Astrocyte (in vitro differentiated cells and primary cell): ENCODE measurements around the gene CHRD. TPM values are rescaled to one million over a fixed set of nuclear protein-coding genes. Genes with fewer than 3 reads are reported as not detected.

Experiments
- DNase-seq: peaks from one replicate; pipeline ENCODE4 v3.0.0-alpha.2; 2010; ENCODE audit warnings: low read depth
- FAIRE-seq: peaks from 2 replicates; lab custom pipeline; 2011; peaks lifted over from hg19 to GRCh38; lab: Jason Lieb, UNC
- H2AFZ ChIP-seq: 2 replicates; pipeline ENCODE4 v1.6.0; 2012; ENCODE audit warnings: low read depth, low read length, inconsistent platforms
- H3K27ac ChIP-seq: 2 replicates; pipeline ENCODE4 v1.5.1; 2011; ENCODE audit warnings: low read depth, low read length, inconsistent platforms
- H3K27me3 ChIP-seq: 2 replicates; pipeline ENCODE4 v1.6.0; 2011; ENCODE audit warnings: low read length, inconsistent platforms; ENCODE audit not compliant: insufficient read depth
- H3K36me3 ChIP-seq: 2 replicates; pipeline ENCODE4 v1.5.1; 2011; ENCODE audit warnings: low read length, inconsistent platforms; ENCODE audit not compliant: insufficient read depth
- H3K4me1 ChIP-seq: 2 replicates; pipeline ENCODE4 v1.5.1; 2011; ENCODE audit warnings: low read length, inconsistent platforms; ENCODE audit not compliant: insufficient read depth
- H3K4me2 ChIP-seq: 2 replicates; pipeline ENCODE4 v1.6.0; 2012; ENCODE audit warnings: low read length, inconsistent platforms
- H3K4me3 ChIP-seq: 2 replicates; pipeline ENCODE4 v1.5.1; 2011; ENCODE audit warnings: low read depth, mild to moderate bottlenecking, low read length, inconsistent platforms; ENCODE audit not compliant: insufficient read depth
- H3K79me2 ChIP-seq: 2 replicates; pipeline ENCODE4 v1.6.0; 2012; ENCODE audit warnings: mild to moderate bottlenecking, low read length, inconsistent platforms; ENCODE audit not compliant: insufficient read depth
- H3K9ac ChIP-seq: 2 replicates; pipeline ENCODE4 v1.6.0; 2012; ENCODE audit warnings: mild to moderate bottlenecking, low read length, inconsistent platforms
- H3K9me3 ChIP-seq: 2 replicates; pipeline ENCODE4 v1.5.1; 2012; ENCODE audit warnings: low read depth, mild to moderate bottlenecking, low read length, inconsistent platforms; ENCODE audit not compliant: insufficient read depth
- H4K20me1 ChIP-seq: 2 replicates; pipeline ENCODE4 v1.6.0; 2012; ENCODE audit warnings: low read length, inconsistent platforms; ENCODE audit not compliant: insufficient read depth
- H3K27ac Mint-ChIP-seq: one replicate; pipeline ENCODE4 v1.8.0; 2021; ENCODE audit warnings: mild to moderate bottlenecking, mixed read lengths; ENCODE audit not compliant: unreplicated experiment
- H3K27me3 Mint-ChIP-seq: one replicate; pipeline ENCODE4 v1.8.0; 2021; ENCODE audit warnings: low read depth, mixed read lengths; ENCODE audit not compliant: unreplicated experiment
- H3K36me3 Mint-ChIP-seq: one replicate; pipeline ENCODE4 v1.8.0; 2021; ENCODE audit warnings: low read depth, mixed read lengths; ENCODE audit not compliant: unreplicated experiment
- H3K4me1 Mint-ChIP-seq: one replicate; pipeline ENCODE4 v1.8.0; 2021; ENCODE audit warnings: low read depth, mixed read lengths; ENCODE audit not compliant: unreplicated experiment
- H3K4me3 Mint-ChIP-seq: one replicate; pipeline ENCODE4 v1.8.0; 2021; ENCODE audit warnings: mild to moderate bottlenecking, moderate library complexity, mixed read lengths; ENCODE audit not compliant: unreplicated experiment
- H3K9me3 Mint-ChIP-seq: one replicate; pipeline ENCODE4 v1.8.0; 2021; ENCODE audit warnings: mild to moderate bottlenecking, mixed read lengths; ENCODE audit not compliant: unreplicated experiment
- CTCF ChIP-seq: IDR thresholded peaks from 2 replicates; pipeline ENCODE4 v1.5.1; 2011; ENCODE audit warnings: low read depth, mild to moderate bottlenecking, inconsistent platforms, low read length, moderate library complexity; ENCODE audit not compliant: insufficient read depth
- EZH2 ChIP-seq: IDR thresholded peaks from 2 replicates; pipeline ENCODE4 v1.6.1; 2012; ENCODE audit warnings: mild to moderate bottlenecking, low read length, inconsistent platforms; ENCODE audit not compliant: insufficient read depth
- total RNA-seq: library from RNA; stranded (reverse); gene quantifications from 2 replicates; pipeline ENCODE4 v1.2.1, GENCODE V29; 2021

The CHRD gene
- total RNA-seq, 1 donor from 2014 or later: 3.4 TPM

GRCh38 chr3:184354754-184355153 is 25.1 kb upstream of the CHRD start:
- no peak for TF ChIP-seq EZH2
- TF ChIP-seq CTCF: no peak
- Mint-ChIP-seq H3K4me3 (no peak overlapping the region), H3K9me3 (no peaks in the 10 kb centered on the region), H3K4me1 (peaks cover 18% of the 10 kb centered on the region), H3K27ac (no peak overlapping the region), H3K27me3 (no peaks in the 10 kb centered on the region), H3K36me3 (peaks cover 16% of the 10 kb centered on the region)
- Histone ChIP-seq H3K27me3 (no peaks in the 10 kb centered on the region), H3K9ac (no peak overlapping the region), H3K36me3 (no peaks in the 10 kb centered on the region), H4K20me1 (peaks cover 18% of the 10 kb centered on the region), H3K27ac (no peak overlapping the region), H3K79me2 (no peaks in the 10 kb centered on the region), H3K9me3 (no peaks in the 10 kb centered on the region), H3K4me3 (no peak overlapping the region), H3K4me1 (peaks cover 3% of the 10 kb centered on the region), H2AFZ (no peak overlapping the region), H3K4me2 (no peak overlapping the region)
- FAIRE-seq (no peak), DNase-seq (no peak)

GRCh38 chr3:184355261-184356040 is 24.4 kb upstream of the CHRD start:
- Mint-ChIP-seq H3K27ac (no peak overlapping the region), H3K4me1 (peaks cover 22% of the 10 kb centered on the region), H3K27me3 (no peaks in the 10 kb centered on the region), H3K9me3 (no peaks in the 10 kb centered on the region), H3K4me3 (peak overlapping the region; percentile 45), H3K36me3 (peaks cover 16% of the 10 kb centered on the region)
- no peak for DNase-seq
- no peaks in the 10 kb centered on the region for H3K36me3 ChIP-seq
- peaks cover 18% of the 10 kb centered on the region for H4K20me1 ChIP-seq
- no peak for FAIRE-seq
- no peak overlapping the region for H2AFZ ChIP-seq
- H3K79me2 ChIP-seq: peaks cover 6% of the 10 kb centered on the region
- no peak overlapping the region for H3K27ac ChIP-seq
- H3K4me2 ChIP-seq: no peak overlapping the region
- TF ChIP-seq CTCF (no peak), EZH2 (no peak)
- H3K4me3 ChIP-seq: no peak overlapping the region
- no peaks in the 10 kb centered on the region for H3K9me3 ChIP-seq
- peaks cover 3% of the 10 kb centered on the region for H3K4me1 ChIP-seq
- H3K27me3 ChIP-seq: no peaks in the 10 kb centered on the region
- no peak overlapping the region for H3K9ac ChIP-seq
